Subcutaneous adipose tissue (tissue), 4 donors: ENCODE data around the gene RBCK1. TPM values are rescaled to one million over a fixed set of nuclear protein-coding genes. Genes with fewer than 3 reads are reported as not detected.

Source experiments
- CTCF ChIP-seq: fragments of 450-650 bp; IDR thresholded peaks from one replicate; pipeline ENCODE4 v1.5.1; 2016; ENCODE audit warnings: low read depth, mild to moderate bottlenecking, control low read depth, antibody characterized with exemption, moderate library complexity
- total RNA-seq, 4 donors: library from RNA; depleted of rRNA; stranded (reverse); fragments of >200 nt; gene quantifications; one replicate each; pipeline ENCODE4 v1.1.0, GENCODE V29; 2016

Gene RBCK1
- total RNA-seq, 4 donors from 2014 or later: 29.3 to 91.6 (median 55.1) TPM

- TF ChIP-seq CTCF: no peak
Measured at GRCh38 chr20:371755-372542, 36.1 kb upstream of the RBCK1 start.

GRCh38 chr20:373171-373890 lies 34.8 kb upstream of the RBCK1 start:
- TF ChIP-seq CTCF: no peak

GRCh38 chr20:375265-375889 lies 32.7 kb upstream of the RBCK1 start:
- TF ChIP-seq CTCF: no peak

GRCh38 chr20:376089-376488 lies 32.0 kb upstream of the RBCK1 start:
- no peak for TF ChIP-seq CTCF

- no peak for TF ChIP-seq CTCF
Measured at GRCh38 chr20:376750-377149, 31.3 kb upstream of the RBCK1 start.

GRCh38 chr20:378961-379336 lies 29.1 kb upstream of the RBCK1 start:
- TF ChIP-seq CTCF: no peak
